Activated CD4-positive, alpha-beta T cell treated with anti-CD3 and anti-CD28 coated beads, Interleukin-2, amount 50 U/mL, for 24 hours (primary cell): ENCODE data around the gene DNAH3.
"Not testable (repeated sequence)": the region's sequence is repeated elsewhere in the genome, so short reads cannot be mapped to it uniquely, and the experiment has no call there.

ENCODE experiments used
- DNase-seq, 2 donors: peaks; one replicate each; pipeline ENCODE4 v3.0.0-alpha.2; 2020; ENCODE audit warnings: low read depth in 1 of 2, low spot score in 1 of 2

Gene DNAH3

GRCh38 chr16:21076186-21076883, 74.3 kb downstream of the DNAH3 start:
- DNase-seq, result no peak

- no peak for DNase-seq
These were observed 75.4 kb downstream of the DNAH3 start for GRCh38 chr16:21075252-21075651.

- DNase-seq, result no peak
These were observed 77.7 kb downstream of the DNAH3 start for GRCh38 chr16:21072976-21073375.

- DNase-seq, result no peak
These were observed 78.9 kb downstream of the DNAH3 start for GRCh38 chr16:21071741-21072140.

GRCh38 chr16:21070564-21070963, 80.1 kb downstream of the DNAH3 start:
- no peak for DNase-seq

- no peak for DNase-seq
These were observed 80.7 kb downstream of the DNAH3 start for GRCh38 chr16:21069986-21070385.

GRCh38 chr16:21064203-21064602, 86.4 kb downstream of the DNAH3 start:
- DNase-seq, result no peak

- DNase-seq, result not testable (repeated sequence)
These were observed 87.3 kb downstream of the DNAH3 start for GRCh38 chr16:21063314-21063713.

GRCh38 chr16:21060027-21060510, 90.6 kb downstream of the DNAH3 start:
- DNase-seq, result no peak

- no peak for DNase-seq
These were observed 92.8 kb downstream of the DNAH3 start for GRCh38 chr16:21057875-21058274.

- no peak for DNase-seq
These were observed 94.2 kb downstream of the DNAH3 start for GRCh38 chr16:21056396-21056795.

- DNase-seq, result not testable (repeated sequence)
These were observed 94.9 kb downstream of the DNAH3 start for GRCh38 chr16:21055738-21056137.

- DNase-seq, result no peak
These were observed 97.1 kb downstream of the DNAH3 start for GRCh38 chr16:21053590-21053989.

- DNase-seq, result not testable (repeated sequence)
These were observed 102.3 kb downstream of the DNAH3 start for GRCh38 chr16:21048091-21048912.

GRCh38 chr16:21038197-21038596, 112.4 kb downstream of the DNAH3 start:
- no peak for DNase-seq

GRCh38 chr16:21037736-21038135, 112.9 kb downstream of the DNAH3 start:
- DNase-seq, result no peak

GRCh38 chr16:21037168-21037567, 113.5 kb downstream of the DNAH3 start:
- DNase-seq, result no peak

GRCh38 chr16:21036471-21036870, 114.2 kb downstream of the DNAH3 start:
- no peak for DNase-seq

- DNase-seq, result no peak
These were observed 116.9 kb downstream of the DNAH3 start for GRCh38 chr16:21033704-21034103.

- no peak for DNase-seq
These were observed 117.4 kb downstream of the DNAH3 start for GRCh38 chr16:21033264-21033663.

GRCh38 chr16:21028728-21029127, 121.9 kb downstream of the DNAH3 start:
- no peak for DNase-seq

GRCh38 chr16:21026846-21027245, 123.8 kb downstream of the DNAH3 start:
- no peak for DNase-seq
